Stimulated activated CD4-positive, alpha-beta T cell treated with anti-CD3 and anti-CD28 coated beads, TNF-alpha, amount 100 ng/mL, for 24 hours (primary cell): ENCODE data around the gene RCOR2.
A peak's percentile ranks its signal among the peaks of the same experiment; 100 is the strongest.
"Not testable (repeated sequence)": the region's sequence is repeated elsewhere in the genome, so short reads cannot be mapped to it uniquely, and the experiment has no call there.

ENCODE experiments used
- DNase-seq, 3 experiments: peaks; one replicate each; pipeline ENCODE4 v3.0.0-alpha.2; 2020; ENCODE audit warnings: low read depth in 3 of 3

Gene RCOR2

DNA sequence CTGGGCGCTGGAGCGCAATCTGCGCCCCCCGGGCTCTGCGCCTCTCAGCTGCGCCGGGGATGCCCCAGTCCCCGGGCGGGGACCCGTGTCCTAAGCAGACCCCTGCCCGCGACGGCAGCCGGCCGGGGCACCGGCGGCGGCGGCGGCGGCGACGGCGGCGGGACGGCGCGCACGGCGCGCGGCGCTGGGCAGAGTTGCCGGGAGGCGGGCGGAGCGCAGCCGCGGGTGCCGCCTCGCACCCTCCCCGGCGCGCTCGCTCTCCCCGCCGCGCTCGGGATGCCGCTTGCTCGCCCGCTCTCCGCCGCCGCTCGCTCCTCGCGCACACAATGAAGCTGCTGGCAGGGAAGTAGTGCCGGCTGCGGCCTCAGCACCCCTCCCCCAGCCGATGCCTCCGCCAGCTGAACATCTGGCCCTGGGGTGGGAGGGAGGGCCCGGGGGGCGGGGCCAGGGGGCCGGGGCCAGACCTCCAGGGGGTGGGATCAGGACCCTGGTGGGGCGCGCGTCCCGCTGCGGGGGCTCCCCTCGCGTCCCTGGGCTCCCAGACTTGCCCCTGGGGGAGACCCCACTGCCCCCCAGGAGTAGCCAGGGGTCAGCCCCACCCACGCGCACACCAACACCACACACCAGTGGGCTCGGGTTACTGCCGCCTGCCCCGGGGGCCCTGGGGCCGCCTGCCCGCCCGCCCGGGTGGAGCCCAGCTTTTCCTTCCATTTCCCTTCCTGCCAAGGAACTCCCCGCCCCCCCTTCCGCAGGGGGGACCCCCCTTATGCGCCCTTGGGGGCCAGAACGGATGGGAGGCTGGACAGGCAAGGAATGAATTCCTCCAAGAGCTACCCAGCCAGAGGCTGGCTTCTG is at the start of gene RCOR2:
Gene RCOR2, minus strand, starts transcription at position 328 of the 855 bp plus-strand sequence. CDS start 708 bp downstream, outside the sequence.
- DNase-seq: peak in 2 of 3 experiments; percentile 30 to 66

DNA sequence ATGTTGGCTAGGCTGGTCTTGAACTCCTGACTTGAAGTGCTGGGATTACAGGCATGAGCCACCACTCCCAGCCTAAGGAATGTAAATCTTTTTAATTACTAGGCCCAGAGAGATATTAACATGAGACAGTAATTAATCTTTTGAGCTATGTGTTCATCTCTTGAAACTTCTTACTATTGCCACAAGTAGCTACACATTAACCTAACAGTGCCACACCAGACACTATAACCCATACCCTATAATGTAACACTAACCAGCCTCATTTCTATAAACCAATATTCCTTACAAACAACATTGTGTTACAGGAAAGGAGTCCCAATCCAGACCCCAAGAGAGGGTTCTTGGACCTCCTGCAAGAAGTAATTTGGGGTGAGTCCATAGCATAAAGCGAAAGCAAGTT is 49.5 kb upstream of the RCOR2 start:
- no peak for DNase-seq

DNA sequence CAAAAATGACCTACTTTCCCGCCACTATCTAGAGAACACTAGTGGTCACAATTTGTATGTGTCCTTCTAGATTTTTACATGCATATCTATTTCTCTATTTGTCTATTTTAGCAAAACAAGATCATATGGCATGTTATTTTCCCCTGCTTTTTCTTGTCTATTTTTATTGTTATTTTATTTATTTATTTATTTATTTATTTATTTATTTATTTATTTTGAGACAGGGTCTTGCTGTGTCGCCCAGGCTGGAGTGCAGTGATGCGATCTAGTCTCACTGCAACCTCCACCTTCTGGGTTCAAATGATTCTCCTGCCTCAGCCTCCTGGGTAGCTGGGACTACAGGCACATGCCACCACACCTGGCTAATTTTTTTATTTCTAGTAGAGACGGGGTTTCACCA is 46.9 kb upstream of the RCOR2 start:
- not testable (repeated sequence) for DNase-seq

DNA sequence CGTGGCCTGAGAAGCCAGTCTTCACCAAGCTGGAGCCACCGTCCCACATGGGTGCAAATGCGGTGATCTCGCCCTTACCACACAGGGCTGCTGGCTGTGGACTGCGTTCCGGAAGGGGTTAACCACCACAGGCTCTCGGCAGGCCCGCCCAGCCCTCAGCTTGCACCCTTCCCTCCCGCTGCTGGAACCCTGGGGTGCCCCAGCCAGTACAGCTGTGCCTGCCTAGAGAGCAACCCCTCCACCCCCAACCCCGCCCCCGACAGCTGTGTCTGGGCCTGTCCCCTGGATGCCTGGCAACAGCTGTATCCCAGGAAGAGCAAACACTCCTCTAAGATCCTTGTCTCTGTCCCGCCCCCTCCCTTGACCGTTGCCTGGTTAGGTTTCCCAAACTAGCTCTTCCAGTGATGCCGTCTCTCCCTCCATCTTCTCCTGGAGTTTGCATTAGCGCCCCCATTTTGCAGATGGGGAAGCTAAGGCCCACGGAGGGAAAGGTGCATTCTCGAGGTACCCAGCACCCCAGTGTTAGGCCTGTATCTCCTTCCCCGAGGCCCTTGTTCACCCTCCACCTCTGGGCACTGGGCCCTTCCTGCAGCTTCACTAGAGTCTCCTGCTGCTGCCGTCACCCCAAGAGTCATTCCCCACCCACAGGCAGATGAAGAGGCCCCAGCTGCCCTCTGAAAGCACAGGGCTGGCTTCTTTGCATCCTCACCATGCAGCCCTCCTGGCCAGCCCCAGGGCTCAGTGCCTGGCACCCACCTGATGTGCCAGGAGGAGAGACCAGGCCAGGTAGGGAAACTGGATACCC is 44.8 kb upstream of the RCOR2 start:
- peak in 1 of 3 experiments; percentile 20 for DNase-seq

DNA sequence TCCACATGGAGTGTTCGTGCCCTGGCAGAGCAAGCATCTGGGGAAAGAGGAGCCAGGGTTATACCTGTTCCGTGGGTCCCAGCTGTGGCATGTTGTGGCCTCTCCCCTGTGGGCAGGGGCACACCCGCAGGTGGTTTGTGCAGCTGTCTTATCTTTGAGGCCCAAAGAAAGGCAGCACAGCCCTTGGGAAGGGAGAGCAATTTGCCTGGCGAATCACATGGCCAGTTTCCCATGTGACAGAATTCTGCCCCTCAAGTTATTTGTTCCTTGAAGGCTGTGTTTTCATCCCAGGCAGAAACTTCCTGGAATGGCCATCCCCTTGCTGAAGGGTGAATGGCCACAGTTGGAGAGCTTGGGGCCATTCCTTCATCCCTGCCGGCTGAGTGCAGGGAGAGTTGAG is 41.0 kb upstream of the RCOR2 start:
- no peak for DNase-seq

DNA sequence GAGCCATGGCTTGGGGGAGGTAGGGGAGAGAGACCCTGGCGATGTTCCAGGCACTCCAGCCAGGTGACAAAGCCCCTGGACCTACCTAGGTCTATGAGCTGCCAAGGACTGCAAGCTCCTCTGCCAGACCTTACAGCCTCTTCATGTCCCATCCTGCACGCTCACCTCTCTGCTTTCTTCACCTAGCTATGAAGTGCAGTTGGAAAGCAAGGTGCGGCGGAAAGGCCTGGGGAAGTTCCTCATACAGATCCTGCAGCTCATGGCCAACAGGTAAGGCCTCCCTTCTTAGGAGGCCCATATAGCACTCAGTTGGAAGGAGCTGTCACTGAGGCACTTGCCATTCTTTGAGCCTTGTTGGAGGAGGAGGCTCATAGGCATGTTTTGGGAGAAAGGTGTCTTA is 35.6 kb upstream of the RCOR2 start:
- DNase-seq: no peak

DNA sequence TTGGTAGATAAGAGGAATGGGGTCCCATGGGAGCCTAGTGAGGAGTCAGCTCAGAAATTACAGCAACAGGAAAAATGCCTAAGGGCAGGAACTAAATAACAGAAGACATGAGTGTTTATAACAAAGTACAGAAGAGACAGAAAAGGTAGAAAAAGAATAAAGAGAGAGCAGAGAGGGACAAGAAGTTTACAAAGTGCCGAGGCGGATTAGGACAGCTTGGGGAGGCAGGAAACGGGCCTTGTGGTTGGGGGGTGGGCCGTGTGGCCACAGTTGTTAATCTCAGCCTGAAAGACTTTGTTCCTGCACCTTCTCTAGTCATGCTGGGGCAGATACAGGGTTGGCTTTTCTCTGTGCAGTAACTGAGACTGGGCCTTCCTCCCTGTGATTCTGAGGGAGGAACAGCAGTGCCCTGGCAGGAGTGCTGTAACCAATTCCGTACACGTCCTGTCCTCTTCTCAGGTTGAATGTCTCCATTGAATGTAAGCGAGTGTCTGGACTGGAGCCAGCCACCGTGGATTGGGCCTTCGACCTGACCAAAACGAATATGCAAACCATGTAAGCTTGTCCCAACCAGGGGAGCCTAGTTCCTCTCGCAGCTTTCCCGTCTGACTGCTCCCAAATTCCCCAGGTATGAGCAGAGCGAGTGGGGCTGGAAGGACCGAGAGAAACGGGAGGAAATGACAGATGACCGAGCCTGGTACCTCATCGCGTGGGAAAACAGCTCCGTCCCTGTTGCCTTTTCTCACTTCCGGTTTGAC is 35.0 kb upstream of the RCOR2 start:
- DNase-seq: peak in 1 of 3 experiments; percentile 15

DNA sequence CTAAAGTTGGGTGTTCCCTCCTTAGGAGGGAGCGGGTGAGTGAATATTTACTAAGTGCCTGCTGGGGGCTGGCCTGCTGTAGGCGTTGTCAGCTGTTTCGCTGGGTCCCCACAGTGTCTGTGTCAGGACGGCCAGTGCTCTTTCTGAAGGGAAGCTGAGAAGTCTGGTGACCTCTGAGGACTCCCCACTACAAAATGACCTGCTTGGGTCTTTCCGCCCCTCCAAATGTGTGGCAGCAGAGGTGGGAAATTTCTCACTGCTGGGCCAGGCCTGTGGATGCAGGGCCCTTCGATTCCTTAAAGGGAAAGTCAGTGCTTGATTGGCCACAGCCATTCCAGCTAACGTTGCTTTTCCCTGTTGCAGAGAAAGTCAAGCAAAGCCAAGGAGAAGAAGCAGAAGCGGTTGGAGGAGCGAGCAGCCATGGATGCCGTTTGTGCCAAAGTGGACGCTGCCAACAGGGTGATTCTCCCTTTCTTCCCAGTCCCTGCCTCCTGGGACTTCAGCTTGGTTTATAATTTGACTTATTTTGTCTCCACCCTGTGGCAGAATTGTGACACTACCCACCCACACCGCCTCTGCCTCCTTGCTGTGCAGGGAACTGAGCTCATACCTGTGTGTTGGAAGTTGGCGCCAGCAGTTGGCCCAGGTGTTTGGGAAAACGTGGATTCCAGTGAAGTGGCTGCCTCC is 28.7 kb upstream of the RCOR2 start:
- DNase-seq: peak in 1 of 3 experiments; percentile 32

DNA sequence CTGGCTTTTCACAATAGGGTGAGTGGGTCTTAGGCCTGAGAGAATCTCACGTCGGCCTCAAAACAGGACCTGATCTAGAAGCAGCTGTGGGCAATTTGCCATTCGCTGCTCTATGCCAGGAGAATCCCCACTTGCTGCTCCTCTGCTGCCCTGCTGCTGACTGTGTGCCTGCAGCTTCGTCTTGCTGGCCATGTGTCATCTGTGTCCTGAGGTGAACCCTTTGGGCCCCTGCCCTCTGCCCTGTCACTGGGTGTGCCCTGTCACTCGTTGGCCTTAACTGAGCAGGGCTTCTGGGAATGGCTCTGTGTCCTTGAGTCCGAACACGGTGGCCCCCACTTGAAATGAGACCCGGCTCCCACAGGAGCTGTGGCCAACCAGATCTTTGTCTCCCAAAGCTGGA is 28.0 kb upstream of the RCOR2 start:
- no peak for DNase-seq

DNA sequence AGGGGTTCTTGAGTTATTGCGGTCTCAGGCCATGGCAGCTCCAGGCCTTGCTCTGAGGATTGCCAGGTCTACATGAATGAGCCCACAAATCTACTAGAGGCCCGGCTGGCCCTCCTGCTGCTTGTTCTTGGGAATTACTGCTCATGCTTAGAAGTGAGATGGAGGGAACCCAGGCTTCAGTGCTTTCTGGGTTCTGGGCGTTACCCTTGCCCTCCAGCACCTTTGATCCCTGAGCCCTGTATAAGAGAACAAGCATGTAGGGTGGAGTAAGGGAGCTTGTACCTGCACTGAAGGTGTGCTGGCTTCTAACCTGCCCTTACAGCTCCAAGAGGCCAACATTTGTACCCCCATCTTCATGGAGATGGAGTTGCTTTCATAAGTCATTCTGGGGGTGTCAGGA is 25.8 kb upstream of the RCOR2 start:
- no peak for DNase-seq

DNA sequence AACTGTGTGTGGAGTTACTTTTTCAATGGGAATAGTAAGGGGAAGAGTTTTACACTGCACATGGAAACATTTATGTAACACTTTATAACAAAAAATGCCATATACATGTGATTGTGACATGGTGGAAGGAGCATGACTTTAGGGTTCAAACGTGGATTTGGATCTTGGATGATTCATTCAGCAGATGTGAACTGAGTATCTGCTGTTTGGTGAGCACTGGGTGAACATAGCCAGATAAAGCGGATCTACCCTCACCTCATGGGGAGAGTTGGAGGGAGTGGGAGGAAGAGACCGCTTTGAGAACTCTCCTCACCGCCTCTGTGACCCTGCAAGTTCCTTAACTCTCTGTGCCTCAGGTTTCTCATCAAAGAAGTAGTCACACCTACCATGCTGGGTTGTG is 24.9 kb upstream of the RCOR2 start:
- no peak for DNase-seq

DNA sequence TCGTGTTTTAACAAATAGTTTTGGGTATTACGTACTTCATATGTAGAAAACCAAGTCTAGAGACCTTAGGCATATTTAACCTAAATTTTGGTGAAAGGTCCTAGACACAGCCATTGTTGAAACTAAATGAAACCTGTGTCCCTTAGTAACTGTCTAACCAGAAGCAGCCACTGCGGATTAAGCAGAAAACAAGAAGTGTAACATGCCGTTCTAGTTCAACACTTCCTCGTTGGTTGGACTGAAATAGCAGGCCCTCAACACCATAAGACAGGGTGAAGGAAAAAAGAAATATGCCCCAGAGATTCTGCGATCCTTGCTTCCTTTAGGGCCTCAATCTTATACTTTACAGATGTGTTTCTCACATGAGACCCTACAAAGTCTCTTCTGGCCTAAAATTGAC is 23.8 kb upstream of the RCOR2 start:
- DNase-seq: no peak

DNA sequence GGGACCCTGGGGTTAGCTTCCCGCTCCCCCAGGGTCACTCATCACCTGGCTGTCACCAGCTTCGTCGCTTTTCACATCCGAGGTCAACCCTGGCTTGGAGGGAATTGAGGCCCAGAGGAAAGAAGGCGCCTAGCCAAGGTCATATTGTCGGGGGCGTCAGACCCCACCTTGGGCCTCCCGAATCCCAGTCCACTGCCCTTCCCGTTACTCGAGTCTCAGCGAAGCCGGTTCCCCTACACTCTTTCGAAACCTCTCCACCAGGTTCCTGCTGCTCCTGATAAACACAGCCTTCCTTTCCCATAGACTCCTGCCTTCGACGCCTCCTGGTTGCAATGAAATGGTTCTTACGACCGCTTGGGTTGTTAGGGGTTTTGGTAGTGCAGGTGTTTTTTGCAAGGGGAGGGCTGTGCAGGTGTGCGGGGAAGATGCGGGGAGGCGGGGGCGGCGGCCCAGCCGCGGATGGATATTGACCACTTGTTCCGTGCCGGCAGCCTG is 22.5 kb upstream of the RCOR2 start:
- no peak for DNase-seq

DNA sequence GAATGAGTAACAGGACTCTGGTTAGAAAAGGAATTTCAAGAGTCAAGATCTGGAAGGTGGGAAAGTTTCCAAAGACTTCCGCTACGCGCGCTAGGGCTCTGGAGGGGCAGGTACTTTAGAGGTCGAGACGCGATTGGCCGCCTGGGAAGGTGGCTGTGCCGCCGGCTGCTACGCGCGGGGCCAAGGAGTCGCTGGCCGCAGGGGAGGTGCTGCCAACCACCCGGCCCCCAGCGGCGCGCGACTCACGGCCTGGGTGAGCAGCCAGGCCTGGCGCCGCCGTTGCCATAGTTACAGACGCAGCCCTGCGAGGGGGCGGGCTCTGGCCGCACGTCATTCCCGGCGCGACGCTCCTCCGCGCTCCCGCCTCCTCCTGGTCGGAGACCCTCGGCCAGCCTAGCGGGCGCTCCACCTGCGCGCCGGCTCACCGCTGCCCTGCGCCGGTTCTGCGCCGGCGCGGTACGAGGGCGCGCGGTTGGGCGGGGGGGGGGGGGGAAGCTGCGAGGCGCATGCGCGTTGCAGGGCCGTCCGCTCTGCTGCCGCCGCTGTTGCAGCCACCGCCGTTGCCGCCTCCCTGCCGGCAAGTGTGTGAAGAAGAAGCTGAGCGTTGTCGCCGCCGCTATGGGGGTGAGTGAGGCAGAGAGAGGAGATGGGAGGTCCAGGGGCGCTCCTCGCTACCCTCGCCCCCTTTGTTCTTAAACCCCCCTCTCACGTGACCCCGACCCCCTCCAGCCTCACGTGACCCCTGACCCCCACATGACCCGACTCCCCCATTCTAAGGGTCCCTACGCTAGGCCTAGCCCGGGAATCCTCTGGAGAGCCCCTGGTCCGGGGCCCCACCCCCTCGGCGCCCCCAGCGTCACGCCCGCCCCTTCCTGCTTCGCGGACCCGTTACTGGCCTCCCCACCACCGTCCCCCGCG is 21.8 kb upstream of the RCOR2 start, which contains the start of gene NAA40:
Gene NAA40, plus strand, starts transcription at position 524 of the 918 bp plus-strand sequence. Its CDS starts 95 bp downstream, at position 619.
- DNase-seq: peak; percentile 83 to 93 (median 87)

DNA sequence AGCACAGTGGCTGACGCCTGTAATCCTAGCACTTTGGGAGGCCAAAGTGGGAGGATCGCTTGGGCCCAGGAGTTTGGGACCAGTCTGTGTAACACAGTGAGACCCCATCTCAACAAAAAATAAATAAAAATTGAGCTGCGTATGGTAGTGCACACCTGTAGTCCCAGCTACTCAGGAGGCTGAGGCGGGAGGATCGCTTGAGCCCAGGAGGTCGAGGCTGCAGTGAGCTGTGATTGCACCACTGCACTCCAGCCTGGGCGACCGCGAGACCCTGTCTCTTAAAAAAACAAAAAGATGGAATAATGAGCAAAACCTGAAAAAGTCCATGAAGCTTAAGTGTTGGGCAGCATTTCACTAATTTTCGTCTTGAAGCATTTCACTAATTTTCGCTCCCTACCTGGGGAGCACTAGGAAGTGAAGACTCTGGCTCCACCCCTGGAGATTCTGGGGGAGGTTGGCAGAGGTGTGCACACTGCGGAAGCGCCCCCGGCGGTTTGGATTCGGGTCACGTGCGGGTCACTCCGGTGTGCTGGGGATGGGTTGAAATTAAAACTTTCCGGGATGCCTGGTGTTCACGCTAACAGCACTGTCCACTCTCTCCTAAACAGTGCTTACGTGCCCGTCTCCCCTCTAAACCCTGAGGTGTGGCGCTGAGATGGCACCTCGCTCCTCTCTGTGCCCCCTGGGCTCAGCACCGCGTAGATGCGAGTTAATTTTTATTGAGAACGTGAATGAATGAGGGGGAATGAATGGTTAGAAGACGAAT is 20.9 kb upstream of the RCOR2 start:
- peak in 1 of 3 experiments; percentile 30 for DNase-seq

DNA sequence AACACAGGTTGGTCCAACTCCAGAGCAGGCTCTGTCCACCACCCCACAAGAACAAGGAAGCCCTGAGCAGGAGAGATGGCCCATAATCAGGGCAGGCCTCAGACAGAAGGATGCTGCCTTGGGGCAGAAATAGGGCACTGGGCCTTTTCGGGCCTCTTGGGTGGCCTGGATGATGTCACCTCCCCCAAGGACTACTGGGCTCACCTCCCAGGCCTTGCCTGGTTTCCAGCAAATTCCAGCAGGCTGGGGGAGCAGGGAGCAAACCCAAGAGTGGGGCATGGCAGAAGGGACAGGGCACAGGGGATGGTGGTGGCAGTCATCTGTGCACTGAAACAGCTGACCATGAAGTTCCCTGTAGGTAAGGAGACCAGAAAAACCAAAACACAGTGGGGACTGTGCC is 16.5 kb upstream of the RCOR2 start:
- DNase-seq: no peak

DNA sequence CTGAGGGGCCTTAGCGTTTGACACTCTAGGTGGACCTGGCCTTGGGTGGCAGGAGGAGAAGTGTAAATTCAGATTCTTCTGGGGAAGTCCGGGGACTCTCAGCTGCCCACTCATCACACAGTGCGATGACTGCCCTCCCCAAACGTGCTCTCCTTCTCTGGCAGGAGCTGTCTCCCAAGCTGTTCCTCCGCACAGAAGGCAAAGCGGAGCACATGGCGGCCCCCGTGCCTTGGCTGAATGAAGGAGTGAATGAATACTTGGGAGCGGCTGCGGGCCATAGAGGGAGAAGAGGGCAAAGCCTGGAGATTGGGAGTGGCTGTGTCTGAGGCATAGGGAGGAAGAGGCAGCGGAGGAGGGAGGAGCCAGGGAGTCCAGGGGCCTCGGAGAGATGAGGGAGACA is 14.9 kb upstream of the RCOR2 start:
- DNase-seq: no peak

DNA sequence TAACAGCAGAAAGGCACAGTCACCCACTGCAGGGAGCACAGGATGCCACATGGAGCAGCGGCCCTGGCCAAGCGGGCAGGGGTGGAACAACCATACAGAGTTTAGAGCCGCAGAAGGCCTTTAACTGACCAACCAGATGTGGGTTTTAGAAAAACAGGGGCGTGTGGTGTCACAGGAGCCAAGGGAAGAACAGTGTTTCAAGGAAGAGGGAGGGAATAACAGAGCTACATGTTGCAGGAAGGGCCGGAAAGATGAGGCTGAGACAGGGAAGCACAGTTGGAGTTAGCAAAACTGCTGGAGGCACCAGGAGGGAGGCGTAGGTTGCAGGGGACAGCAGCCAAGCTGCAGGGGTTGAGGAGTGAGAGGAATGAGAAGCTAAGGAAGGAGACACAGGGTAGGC is 14.1 kb upstream of the RCOR2 start:
- DNase-seq: no peak

DNA sequence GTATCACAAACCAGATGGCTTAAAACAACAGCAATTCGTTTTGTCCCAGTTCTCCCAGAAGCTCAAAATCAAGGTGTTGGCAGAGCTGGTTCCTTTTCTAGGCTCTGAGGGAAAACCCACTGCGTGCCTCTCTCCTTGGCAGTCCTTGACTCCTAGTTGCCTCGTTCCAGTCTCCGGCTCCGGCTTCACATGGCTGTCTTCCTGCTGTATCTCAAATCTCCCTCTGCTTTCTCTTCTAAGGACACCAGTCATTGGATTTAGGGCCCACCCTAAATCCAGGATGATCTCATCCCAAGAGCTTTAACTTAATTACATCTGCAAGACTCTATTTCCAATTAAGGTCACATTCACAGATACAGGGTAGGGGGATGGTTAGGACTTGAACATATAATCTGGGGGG is 12.7 kb upstream of the RCOR2 start:
- no peak for DNase-seq
